ENCODE results near the gene CRTC3.
"Not testable (repeated sequence)": the region's sequence is repeated elsewhere in the genome, so short reads cannot be mapped to it uniquely, and the experiment has no call there.

CRTC3 gene

GRCh38 chr15:90650117-90650955, 120.6 kb downstream of the CRTC3 start:
- DNase-seq (ENCODE audit: low read depth) = no peak

GRCh38 chr15:90650956-90651689, 121.4 kb downstream of the CRTC3 start:
- no peak for DNase-seq (ENCODE audit: low read depth)

GRCh38 chr15:90654233-90655136, 124.8 kb downstream of the CRTC3 start:
- no peak for DNase-seq (ENCODE audit: low read depth)

- DNase-seq (ENCODE audit: low read depth) = not testable (repeated sequence)
These were observed 127.9 kb downstream of the CRTC3 start for GRCh38 chr15:90657520-90658172.

- no peak for DNase-seq (ENCODE audit: low read depth)
These were observed 129.8 kb downstream of the CRTC3 start for GRCh38 chr15:90659481-90659880.

- DNase-seq (ENCODE audit: low read depth) = peak; percentile 68
These were observed 130.7 kb downstream of the CRTC3 start for GRCh38 chr15:90660195-90660998.

- not testable (repeated sequence) for DNase-seq (ENCODE audit: low read depth)
These were observed 131.2 kb downstream of the CRTC3 start for GRCh38 chr15:90660999-90661330.

GRCh38 chr15:90664081-90664461, 134.3 kb downstream of the CRTC3 start:
- not testable (repeated sequence) for DNase-seq (ENCODE audit: low read depth)

GRCh38 chr15:90664650-90665287, 135.0 kb downstream of the CRTC3 start:
- DNase-seq (ENCODE audit: low read depth) = no peak

- DNase-seq (ENCODE audit: low read depth) = no peak
These were observed 135.8 kb downstream of the CRTC3 start for GRCh38 chr15:90665288-90666134.

- DNase-seq (ENCODE audit: low read depth) = no peak
These were observed 136.6 kb downstream of the CRTC3 start for GRCh38 chr15:90666135-90666909.

- no peak for DNase-seq (ENCODE audit: low read depth)
These were observed 137.5 kb downstream of the CRTC3 start for GRCh38 chr15:90667073-90667754.

- not testable (repeated sequence) for DNase-seq (ENCODE audit: low read depth)
These were observed 138.1 kb downstream of the CRTC3 start for GRCh38 chr15:90667755-90668345.

GRCh38 chr15:90670631-90671030, 140.9 kb downstream of the CRTC3 start:
- not testable (repeated sequence) for DNase-seq (ENCODE audit: low read depth)

- no peak for DNase-seq (ENCODE audit: low read depth)
These were observed 141.5 kb downstream of the CRTC3 start for GRCh38 chr15:90671216-90671615.

GRCh38 chr15:90673357-90673756, 143.6 kb downstream of the CRTC3 start:
- DNase-seq (ENCODE audit: low read depth) = not testable (repeated sequence)

- no peak for DNase-seq (ENCODE audit: low read depth)
These were observed 144.8 kb downstream of the CRTC3 start for GRCh38 chr15:90674476-90674875.

- no peak for DNase-seq (ENCODE audit: low read depth)
These were observed 145.7 kb downstream of the CRTC3 start for GRCh38 chr15:90675464-90675863.
